ENCODE data around the gene NFIC.
"Not testable (repeated sequence)": the region's sequence is repeated elsewhere in the genome, so short reads cannot be mapped to it uniquely, and the experiment has no call there.

Gene NFIC

GRCh38 chr19:3348042-3348441 is 18.3 kb upstream of the NFIC start:
- DNase-seq (no peak), ATAC-seq (ENCODE audit: insufficient read depth, low read depth) (no peak)
- Histone ChIP-seq H2AFZ (ENCODE audit: low read depth, low read length) (no peak overlapping the region), H3K79me2 (ENCODE audit: insufficient read depth, low read length) (no peaks in the 10 kb centered on the region), H3K9me3 (ENCODE audit: insufficient read depth, low read length, severe bottlenecking) (no peaks in the 10 kb centered on the region), H3K4me3 (ENCODE audit: low read depth in 1 of 2, low read length in 2 of 2) (no peak overlapping the region), H3K36me3 (ENCODE audit: insufficient read depth, low read length) (no peaks in the 10 kb centered on the region), H3K4me2 (ENCODE audit: insufficient read depth, low read length) (no peak overlapping the region), H3K27ac (ENCODE audit: low read length) (no peak overlapping the region), H4K20me1 (ENCODE audit: insufficient read depth, low read length) (no peaks in the 10 kb centered on the region), H3K27me3 (ENCODE audit: insufficient read depth, low read length, poor library complexity) (no peaks in the 10 kb centered on the region), H3K4me1 (ENCODE audit: insufficient read depth, low read length) (no peaks in the 10 kb centered on the region), H3K9ac (ENCODE audit: low read depth, low read length) (no peak overlapping the region)
- TF ChIP-seq EZH2 (IDR thresholded peaks at IDR 0.05; ENCODE audit: borderline replicate concordance, low read depth, low read length, severe bottlenecking) (no peak), CTCF (IDR thresholded peaks at IDR 0.05; ENCODE audit: borderline replicate concordance, extremely low read depth, low read length, poor library complexity, severe bottlenecking) (no peak)

GRCh38 chr19:3348469-3348868 is 17.9 kb upstream of the NFIC start:
- H3K9me3 ChIP-seq (ENCODE audit: insufficient read depth, low read length, severe bottlenecking); H3K27ac ChIP-seq (ENCODE audit: low read length): not testable (repeated sequence)

GRCh38 chr19:3350014-3350663 is 16.2 kb upstream of the NFIC start:
- H2AFZ ChIP-seq (ENCODE audit: low read depth, low read length): no peak overlapping the region
- H3K27me3 ChIP-seq (ENCODE audit: insufficient read depth, low read length, poor library complexity): no peaks in the 10 kb centered on the region
- DNase-seq (no peak), ATAC-seq (ENCODE audit: insufficient read depth, low read depth) (no peak)
- no peak overlapping the region for H3K9ac ChIP-seq (ENCODE audit: low read depth, low read length)
- H3K4me1 ChIP-seq (ENCODE audit: insufficient read depth, low read length): no peaks in the 10 kb centered on the region
- H3K36me3 ChIP-seq (ENCODE audit: insufficient read depth, low read length): no peaks in the 10 kb centered on the region
- H3K9me3 ChIP-seq (ENCODE audit: insufficient read depth, low read length, severe bottlenecking): no peaks in the 10 kb centered on the region
- no peak overlapping the region for H3K4me3 ChIP-seq (ENCODE audit: low read depth in 1 of 2, low read length in 2 of 2)
- H3K27ac ChIP-seq (ENCODE audit: low read length): no peak overlapping the region
- no peaks in the 10 kb centered on the region for H3K79me2 ChIP-seq (ENCODE audit: insufficient read depth, low read length)
- H4K20me1 ChIP-seq (ENCODE audit: insufficient read depth, low read length): no peaks in the 10 kb centered on the region
- TF ChIP-seq EZH2 (IDR thresholded peaks at IDR 0.05; ENCODE audit: borderline replicate concordance, low read depth, low read length, severe bottlenecking) (no peak), CTCF (IDR thresholded peaks at IDR 0.05; ENCODE audit: borderline replicate concordance, extremely low read depth, low read length, poor library complexity, severe bottlenecking) (no peak)
- H3K4me2 ChIP-seq (ENCODE audit: insufficient read depth, low read length): no peak overlapping the region

More at GRCh38 chr19:3348469-3348868, 17.9 kb upstream of the NFIC start:
- not testable (repeated sequence) for H4K20me1 ChIP-seq (ENCODE audit: insufficient read depth, low read length); H2AFZ ChIP-seq (ENCODE audit: low read depth, low read length); H3K4me1 ChIP-seq (ENCODE audit: insufficient read depth, low read length); H3K4me3 ChIP-seq (ENCODE audit: low read depth in 1 of 2, low read length in 2 of 2); ATAC-seq (ENCODE audit: insufficient read depth, low read depth); H3K79me2 ChIP-seq (ENCODE audit: insufficient read depth, low read length); H3K4me2 ChIP-seq (ENCODE audit: insufficient read depth, low read length); DNase-seq; H3K36me3 ChIP-seq (ENCODE audit: insufficient read depth, low read length); H3K9ac ChIP-seq (ENCODE audit: low read depth, low read length); H3K27me3 ChIP-seq (ENCODE audit: insufficient read depth, low read length, poor library complexity)

- DNase-seq (no peak), ATAC-seq (ENCODE audit: insufficient read depth, low read depth) (no peak)
- H4K20me1 ChIP-seq (ENCODE audit: insufficient read depth, low read length): no peaks in the 10 kb centered on the region
- H3K79me2 ChIP-seq (ENCODE audit: insufficient read depth, low read length): no peaks in the 10 kb centered on the region
- no peaks in the 10 kb centered on the region for H3K36me3 ChIP-seq (ENCODE audit: insufficient read depth, low read length)
- H3K9ac ChIP-seq (ENCODE audit: low read depth, low read length): no peak overlapping the region
- no peak overlapping the region for H2AFZ ChIP-seq (ENCODE audit: low read depth, low read length)
- H3K9me3 ChIP-seq (ENCODE audit: insufficient read depth, low read length, severe bottlenecking): no peaks in the 10 kb centered on the region
- TF ChIP-seq CTCF (IDR thresholded peaks at IDR 0.05; ENCODE audit: borderline replicate concordance, extremely low read depth, low read length, poor library complexity, severe bottlenecking) (no peak), EZH2 (IDR thresholded peaks at IDR 0.05; ENCODE audit: borderline replicate concordance, low read depth, low read length, severe bottlenecking) (no peak)
- no peak overlapping the region for H3K27ac ChIP-seq (ENCODE audit: low read length)
- H3K4me3 ChIP-seq (ENCODE audit: low read depth in 1 of 2, low read length in 2 of 2): no peak overlapping the region
- H3K4me2 ChIP-seq (ENCODE audit: insufficient read depth, low read length): no peak overlapping the region
- H3K27me3 ChIP-seq (ENCODE audit: insufficient read depth, low read length, poor library complexity): no peaks in the 10 kb centered on the region
- H3K4me1 ChIP-seq (ENCODE audit: insufficient read depth, low read length): no peaks in the 10 kb centered on the region
Measured at GRCh38 chr19:3351702-3352447, 14.5 kb upstream of the NFIC start.

Data from DND-41 (cell line).